GM18511 (cell line): ENCODE results near the gene COPA.

Source experiments
- ATAC-seq: cut with Tn5 transposase; IDR thresholded peaks from one replicate; pipeline ENCODE4 v1.9.1; 2021; ENCODE audit warnings: mild to moderate bottlenecking, moderate library complexity; ENCODE audit not compliant: unreplicated experiment

COPA gene

DNA sequence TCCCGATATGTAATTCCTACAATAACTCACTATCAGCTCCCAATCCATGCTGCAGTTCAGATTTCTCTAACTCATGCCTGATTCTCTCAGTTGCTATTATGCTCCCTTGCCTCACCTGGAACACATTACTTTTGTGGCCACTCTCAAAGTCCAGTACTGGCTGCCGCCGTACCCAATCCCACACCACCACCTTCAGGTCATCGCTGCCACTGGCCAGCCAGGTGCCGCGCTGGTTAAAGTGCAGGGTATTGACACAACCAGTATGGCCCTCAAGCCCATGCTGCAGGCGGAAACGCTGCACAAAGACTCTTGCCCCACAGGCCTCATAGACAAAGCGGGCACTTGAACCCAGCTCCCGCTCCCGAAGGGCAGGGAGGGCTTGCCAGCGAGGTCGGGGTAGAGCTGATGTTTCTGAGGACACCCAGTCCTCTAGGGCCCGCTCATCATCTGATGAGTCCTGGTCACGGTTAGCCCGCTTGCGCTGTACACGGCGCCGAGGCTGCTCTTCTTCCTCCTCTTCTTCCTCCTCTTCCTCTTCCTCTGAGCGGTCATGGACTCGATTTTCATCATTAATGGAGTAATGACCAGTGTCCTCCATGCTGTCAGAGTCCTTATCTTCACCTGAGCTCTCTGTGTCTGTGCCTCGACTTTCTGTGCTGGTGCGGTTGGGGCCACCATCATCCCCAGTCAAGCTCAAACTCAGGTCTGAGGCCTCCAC lies 103.3 kb downstream of the COPA start:
- ATAC-seq: no peak
